Measurements from ENCODE around the gene STX18. TPM values are rescaled to one million over a fixed set of nuclear protein-coding genes. Genes with fewer than 3 reads are reported as not detected.

The STX18 gene
- total RNA-seq, 1 donor from 2014 or later, result 15.1 TPM

GRCh38 chr4:4502694-4503311, 39.0 kb downstream of the STX18 start:
- Histone ChIP-seq H3K4me3 (ENCODE audit: low read length in 3 of 3) (no peak overlapping the region), H3K36me3 (ENCODE audit: control insufficient read depth in 3 of 3, insufficient read depth in 3 of 3, low read length in 3 of 3) (no peaks in the 10 kb centered on the region), H3K4me1 (ENCODE audit: control insufficient read depth in 3 of 3, insufficient read depth in 3 of 3, low read length in 3 of 3) (no peaks in the 10 kb centered on the region), H3K27ac (ENCODE audit: low read depth, low read length) (no peak overlapping the region), H3K9ac (ENCODE audit: low read depth in 1 of 3, low read length in 3 of 3) (no peak overlapping the region), H3K9me3 (ENCODE audit: control insufficient read depth in 3 of 3, low read length in 3 of 3) (no peaks in the 10 kb centered on the region), H3K27me3 (ENCODE audit: control insufficient read depth in 3 of 3, insufficient read depth in 3 of 3, low read length in 3 of 3) (no peaks in the 10 kb centered on the region)

- H3K27ac ChIP-seq (ENCODE audit: low read depth, low read length), result no peak overlapping the region
- H3K9me3 ChIP-seq (ENCODE audit: control insufficient read depth in 3 of 3, low read length in 3 of 3), result no peaks in the 10 kb centered on the region
- H3K4me1 ChIP-seq (ENCODE audit: control insufficient read depth in 3 of 3, insufficient read depth in 3 of 3, low read length in 3 of 3), result no peaks in the 10 kb centered on the region
- no peaks in the 10 kb centered on the region for H3K27me3 ChIP-seq (ENCODE audit: control insufficient read depth in 3 of 3, insufficient read depth in 3 of 3, low read length in 3 of 3)
- H3K9ac ChIP-seq (ENCODE audit: low read depth in 1 of 3, low read length in 3 of 3), result no peak overlapping the region
- no peak overlapping the region for H3K4me3 ChIP-seq (ENCODE audit: low read length in 3 of 3)
- H3K36me3 ChIP-seq (ENCODE audit: control insufficient read depth in 3 of 3, insufficient read depth in 3 of 3, low read length in 3 of 3), result no peaks in the 10 kb centered on the region
These were observed 40.2 kb downstream of the STX18 start for GRCh38 chr4:4501679-4502078.

GRCh38 chr4:4499438-4500123, 42.3 kb downstream of the STX18 start:
- H3K9me3 ChIP-seq (ENCODE audit: control insufficient read depth in 3 of 3, low read length in 3 of 3), result no peaks in the 10 kb centered on the region
- no peak overlapping the region for H3K4me3 ChIP-seq (ENCODE audit: low read length in 3 of 3)
- H3K36me3 ChIP-seq (ENCODE audit: control insufficient read depth in 3 of 3, insufficient read depth in 3 of 3, low read length in 3 of 3), result no peaks in the 10 kb centered on the region
- no peak overlapping the region for H3K27ac ChIP-seq (ENCODE audit: low read depth, low read length)
- H3K27me3 ChIP-seq (ENCODE audit: control insufficient read depth in 3 of 3, insufficient read depth in 3 of 3, low read length in 3 of 3), result no peaks in the 10 kb centered on the region
- no peaks in the 10 kb centered on the region for H3K4me1 ChIP-seq (ENCODE audit: control insufficient read depth in 3 of 3, insufficient read depth in 3 of 3, low read length in 3 of 3)
- no peak overlapping the region for H3K9ac ChIP-seq (ENCODE audit: low read depth in 1 of 3, low read length in 3 of 3)

GRCh38 chr4:4496592-4497372, 45.1 kb downstream of the STX18 start:
- H3K27me3 ChIP-seq (ENCODE audit: control insufficient read depth in 3 of 3, insufficient read depth in 3 of 3, low read length in 3 of 3), result no peaks in the 10 kb centered on the region
- no peaks in the 10 kb centered on the region for H3K4me1 ChIP-seq (ENCODE audit: control insufficient read depth in 3 of 3, insufficient read depth in 3 of 3, low read length in 3 of 3)
- H3K36me3 ChIP-seq (ENCODE audit: control insufficient read depth in 3 of 3, insufficient read depth in 3 of 3, low read length in 3 of 3), result no peaks in the 10 kb centered on the region
- no peak overlapping the region for H3K9ac ChIP-seq (ENCODE audit: low read depth in 1 of 3, low read length in 3 of 3)
- no peak overlapping the region for H3K27ac ChIP-seq (ENCODE audit: low read depth, low read length)
- H3K9me3 ChIP-seq (ENCODE audit: control insufficient read depth in 3 of 3, low read length in 3 of 3), result no peaks in the 10 kb centered on the region
- no peak overlapping the region for H3K4me3 ChIP-seq (ENCODE audit: low read length in 3 of 3)

- H3K27ac ChIP-seq (ENCODE audit: low read depth, low read length), result no peak overlapping the region
- no peaks in the 10 kb centered on the region for H3K4me1 ChIP-seq (ENCODE audit: control insufficient read depth in 3 of 3, insufficient read depth in 3 of 3, low read length in 3 of 3)
- no peak overlapping the region for H3K4me3 ChIP-seq (ENCODE audit: low read length in 3 of 3)
- no peaks in the 10 kb centered on the region for H3K9me3 ChIP-seq (ENCODE audit: control insufficient read depth in 3 of 3, low read length in 3 of 3)
- no peak overlapping the region for H3K9ac ChIP-seq (ENCODE audit: low read depth in 1 of 3, low read length in 3 of 3)
- no peaks in the 10 kb centered on the region for H3K27me3 ChIP-seq (ENCODE audit: control insufficient read depth in 3 of 3, insufficient read depth in 3 of 3, low read length in 3 of 3)
- no peaks in the 10 kb centered on the region for H3K36me3 ChIP-seq (ENCODE audit: control insufficient read depth in 3 of 3, insufficient read depth in 3 of 3, low read length in 3 of 3)
These were observed 47.0 kb downstream of the STX18 start for GRCh38 chr4:4494882-4495281.

GRCh38 chr4:4492161-4492847, 49.5 kb downstream of the STX18 start:
- Histone ChIP-seq H3K27ac (ENCODE audit: low read depth, low read length) (no peak overlapping the region), H3K4me3 (ENCODE audit: low read length in 3 of 3) (no peak overlapping the region), H3K27me3 (ENCODE audit: control insufficient read depth in 3 of 3, insufficient read depth in 3 of 3, low read length in 3 of 3) (no peaks in the 10 kb centered on the region), H3K9me3 (ENCODE audit: control insufficient read depth in 3 of 3, low read length in 3 of 3) (no peaks in the 10 kb centered on the region), H3K4me1 (ENCODE audit: control insufficient read depth in 3 of 3, insufficient read depth in 3 of 3, low read length in 3 of 3) (no peaks in the 10 kb centered on the region), H3K9ac (ENCODE audit: low read depth in 1 of 3, low read length in 3 of 3) (no peak overlapping the region), H3K36me3 (ENCODE audit: control insufficient read depth in 3 of 3, insufficient read depth in 3 of 3, low read length in 3 of 3) (no peaks in the 10 kb centered on the region)

- H3K4me1 ChIP-seq (ENCODE audit: control insufficient read depth in 3 of 3, insufficient read depth in 3 of 3, low read length in 3 of 3), result no peaks in the 10 kb centered on the region
- no peaks in the 10 kb centered on the region for H3K36me3 ChIP-seq (ENCODE audit: control insufficient read depth in 3 of 3, insufficient read depth in 3 of 3, low read length in 3 of 3)
- H3K27ac ChIP-seq (ENCODE audit: low read depth, low read length), result no peak overlapping the region
- H3K27me3 ChIP-seq (ENCODE audit: control insufficient read depth in 3 of 3, insufficient read depth in 3 of 3, low read length in 3 of 3), result no peaks in the 10 kb centered on the region
- no peaks in the 10 kb centered on the region for H3K9me3 ChIP-seq (ENCODE audit: control insufficient read depth in 3 of 3, low read length in 3 of 3)
- H3K9ac ChIP-seq (ENCODE audit: low read depth in 1 of 3, low read length in 3 of 3), result no peak overlapping the region
- no peak overlapping the region for H3K4me3 ChIP-seq (ENCODE audit: low read length in 3 of 3)
These were observed 50.4 kb downstream of the STX18 start for GRCh38 chr4:4491396-4491893.

GRCh38 chr4:4490816-4491215, 51.0 kb downstream of the STX18 start:
- Histone ChIP-seq H3K36me3 (ENCODE audit: control insufficient read depth in 3 of 3, insufficient read depth in 3 of 3, low read length in 3 of 3) (no peaks in the 10 kb centered on the region), H3K4me1 (ENCODE audit: control insufficient read depth in 3 of 3, insufficient read depth in 3 of 3, low read length in 3 of 3) (no peaks in the 10 kb centered on the region), H3K4me3 (ENCODE audit: low read length in 3 of 3) (no peak overlapping the region), H3K9me3 (ENCODE audit: control insufficient read depth in 3 of 3, low read length in 3 of 3) (no peaks in the 10 kb centered on the region), H3K27me3 (ENCODE audit: control insufficient read depth in 3 of 3, insufficient read depth in 3 of 3, low read length in 3 of 3) (no peaks in the 10 kb centered on the region), H3K9ac (ENCODE audit: low read depth in 1 of 3, low read length in 3 of 3) (no peak overlapping the region), H3K27ac (ENCODE audit: low read depth, low read length) (no peak overlapping the region)

- no peaks in the 10 kb centered on the region for H3K36me3 ChIP-seq (ENCODE audit: control insufficient read depth in 3 of 3, insufficient read depth in 3 of 3, low read length in 3 of 3)
- no peak overlapping the region for H3K9ac ChIP-seq (ENCODE audit: low read depth in 1 of 3, low read length in 3 of 3)
- no peaks in the 10 kb centered on the region for H3K9me3 ChIP-seq (ENCODE audit: control insufficient read depth in 3 of 3, low read length in 3 of 3)
- H3K4me3 ChIP-seq (ENCODE audit: low read length in 3 of 3), result no peak overlapping the region
- H3K27ac ChIP-seq (ENCODE audit: low read depth, low read length), result no peak overlapping the region
- no peaks in the 10 kb centered on the region for H3K4me1 ChIP-seq (ENCODE audit: control insufficient read depth in 3 of 3, insufficient read depth in 3 of 3, low read length in 3 of 3)
- no peaks in the 10 kb centered on the region for H3K27me3 ChIP-seq (ENCODE audit: control insufficient read depth in 3 of 3, insufficient read depth in 3 of 3, low read length in 3 of 3)
These were observed 51.8 kb downstream of the STX18 start for GRCh38 chr4:4490041-4490440.

Data from skeletal muscle tissue (tissue), 4 donors.